ENCODE measurements around the gene ENG.
A peak's percentile ranks its signal among the peaks of the same experiment; 100 is the strongest.
"Not testable (repeated sequence)": the region's sequence is repeated elsewhere in the genome, so short reads cannot be mapped to it uniquely, and the experiment has no call there.

Gene ENG

DNA sequence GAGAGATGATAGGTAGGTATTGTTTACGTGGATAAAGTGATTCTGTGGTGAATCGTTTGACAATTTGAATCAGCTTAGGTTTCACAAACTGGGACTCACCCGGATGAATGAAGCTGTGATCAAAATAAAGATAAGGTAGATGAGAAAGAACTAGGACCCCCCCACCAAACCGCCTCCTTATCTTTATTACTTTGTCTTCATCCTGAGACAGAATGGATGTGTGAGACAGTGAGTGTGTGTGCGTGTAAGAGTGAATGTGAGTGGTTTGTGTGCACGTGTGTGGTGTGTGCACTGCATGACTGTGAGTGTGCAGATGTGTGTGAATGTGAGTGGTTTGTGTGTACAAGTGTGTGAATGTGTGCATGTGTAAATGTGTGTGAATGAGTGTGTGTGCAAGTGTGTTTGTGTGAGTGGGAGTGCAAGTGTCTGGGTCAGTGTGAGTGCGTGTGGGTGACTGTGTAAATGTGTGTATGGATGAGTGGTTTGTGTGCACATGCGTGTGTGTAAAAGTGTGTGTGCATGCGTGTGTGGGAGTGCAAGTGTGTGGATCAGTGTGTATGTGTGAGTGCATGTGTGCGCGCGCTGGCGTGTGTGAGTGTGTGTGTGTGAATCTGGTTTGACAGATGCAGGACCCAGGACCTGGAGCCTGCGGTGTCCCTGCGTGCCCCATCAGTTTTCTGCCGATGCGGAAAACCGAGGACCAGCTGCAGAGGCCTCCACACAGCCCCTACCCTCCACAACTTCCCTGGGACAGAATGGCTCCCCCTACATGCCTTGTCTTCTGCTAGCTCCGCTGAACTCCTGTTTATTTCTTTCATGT lies 11.4 kb upstream of the ENG start:
- DNase-seq = no peak
- ATAC-seq = peak; percentile 36

DNA sequence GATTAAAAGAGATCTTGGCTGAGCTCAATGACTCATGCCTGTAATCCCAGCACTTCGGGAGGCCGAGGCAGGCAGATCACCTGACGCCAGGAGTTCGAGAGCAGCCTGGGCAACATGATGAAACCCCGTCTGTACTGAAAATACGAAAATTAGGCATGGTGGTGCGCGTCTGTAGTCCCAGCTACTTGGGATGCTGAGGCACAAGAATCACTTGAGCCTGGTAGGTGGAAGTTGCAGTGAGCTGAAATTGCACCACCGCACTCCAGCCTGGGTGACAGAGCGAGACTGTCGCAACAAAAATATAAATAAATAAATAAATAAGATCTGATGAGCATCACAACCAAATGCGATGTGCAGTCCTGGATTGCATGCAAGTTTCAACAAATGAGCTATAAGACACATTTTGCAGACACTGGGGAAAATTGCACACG lies 8.7 kb upstream of the ENG start:
- no peak for ATAC-seq
- DNase-seq = no peak

DNA sequence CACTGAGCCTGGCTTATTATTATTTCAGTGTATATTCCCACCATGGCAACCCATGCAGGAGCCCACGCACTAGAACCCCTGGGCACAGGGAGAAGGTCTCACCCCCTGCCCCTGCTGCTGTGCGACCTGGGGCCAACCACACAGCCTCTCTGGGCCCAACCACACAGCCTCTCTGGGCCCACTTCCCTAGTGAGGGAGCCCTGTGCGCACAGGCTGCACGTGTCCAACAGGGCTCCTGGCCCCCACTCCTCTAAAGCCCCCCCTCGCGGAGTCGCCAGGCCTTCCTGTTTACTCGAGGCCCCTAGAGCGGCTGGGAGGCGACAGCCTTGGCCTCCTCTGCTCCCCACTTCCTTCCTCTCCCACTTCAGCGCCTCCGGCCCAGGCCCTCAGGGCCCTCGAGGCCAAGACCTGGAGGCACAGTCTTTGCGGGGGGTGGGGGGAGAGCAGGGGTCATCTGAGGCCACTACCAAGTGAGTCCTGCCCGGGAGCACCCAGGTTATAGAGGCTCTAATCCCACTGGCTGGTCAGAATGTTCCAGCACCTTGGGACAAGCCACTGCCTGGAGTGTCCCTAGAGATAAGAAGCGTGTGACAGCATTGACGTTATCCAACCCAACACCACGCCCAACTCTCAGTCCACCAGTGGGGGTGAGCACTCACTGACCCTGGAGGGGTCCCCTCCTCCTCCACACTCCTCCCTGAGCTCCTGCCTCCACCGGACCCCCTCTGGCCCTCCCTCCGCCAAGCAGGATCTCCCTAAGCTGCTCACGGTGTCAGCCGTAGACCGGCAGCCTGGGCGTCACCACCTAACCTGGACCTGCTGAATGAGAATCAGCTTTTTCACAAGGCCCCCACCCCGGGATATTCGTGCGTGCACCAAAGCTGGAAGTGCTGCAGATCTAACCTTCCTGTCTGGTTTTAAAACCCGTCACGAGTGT lies 7.9 kb upstream of the ENG start:
- peak; percentile 37 for ATAC-seq

DNA sequence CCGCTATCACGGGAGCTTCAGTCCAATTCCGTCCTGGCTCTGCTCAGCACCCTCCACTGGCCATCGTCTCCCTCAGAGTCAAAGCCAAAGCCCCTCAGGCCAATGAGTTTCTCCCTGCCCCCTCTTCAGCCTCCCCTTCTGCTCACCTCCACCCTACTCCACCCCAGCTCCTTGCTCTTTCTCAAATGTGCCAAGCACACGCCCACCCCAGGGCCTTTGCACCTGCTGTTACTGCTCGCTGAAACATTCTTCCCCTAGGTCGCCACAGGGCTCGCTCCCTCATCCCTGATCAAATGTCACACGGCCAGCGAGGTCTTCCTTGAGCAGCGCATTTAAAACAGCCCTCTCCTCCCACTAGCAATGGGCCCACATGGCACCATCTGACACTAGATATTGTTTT lies 6.3 kb upstream of the ENG start:
- ATAC-seq (no peak), DNase-seq (no peak)

More for the DNA sequence above, 7.9 kb upstream of the ENG start:
- DNase-seq = peak; percentile 47

DNA sequence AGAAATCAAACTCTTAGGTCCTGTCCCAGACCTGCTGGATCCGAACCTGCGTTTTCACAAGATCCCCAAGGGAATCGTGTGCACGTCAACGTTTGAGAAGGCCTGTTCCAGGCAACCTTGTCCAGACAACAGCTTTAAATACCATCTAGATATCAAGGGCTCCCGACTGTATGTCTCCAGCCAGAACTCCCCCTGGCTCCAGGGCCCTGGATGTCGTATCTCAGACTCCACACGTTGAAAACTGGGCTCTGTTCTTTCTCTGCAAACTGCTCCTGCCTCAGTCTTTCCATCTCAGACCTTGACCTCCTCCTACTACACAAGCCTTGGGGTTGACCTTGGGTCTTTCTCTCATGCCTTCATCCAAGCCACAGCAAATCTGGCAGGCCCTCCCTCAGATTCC lies 5.8 kb upstream of the ENG start:
- DNase-seq (no peak), ATAC-seq (no peak)

DNA sequence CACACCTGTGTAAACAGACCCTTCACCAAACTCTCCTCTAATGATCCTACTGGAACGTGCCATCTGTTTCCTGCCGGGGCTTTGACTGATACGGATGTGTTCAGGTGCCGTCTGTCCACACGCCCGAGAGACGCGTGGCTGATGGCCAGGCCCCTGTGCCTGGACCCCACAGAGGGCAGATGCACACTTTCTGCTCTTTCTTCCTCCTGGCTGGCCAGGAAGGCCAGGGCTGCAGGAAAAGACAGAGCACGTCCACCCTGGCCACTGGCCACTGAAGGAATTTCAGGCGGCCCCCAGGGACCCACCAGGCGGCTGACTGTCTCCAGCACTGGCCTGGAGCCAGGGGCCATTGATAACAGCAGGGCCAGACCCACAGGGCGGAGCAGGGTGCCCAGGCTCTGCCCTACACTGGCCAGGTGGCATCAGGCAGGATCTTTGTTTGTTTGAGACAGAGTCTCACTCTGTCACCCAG lies 3.6 kb upstream of the ENG start:
- ATAC-seq = no peak
- DNase-seq = no peak

DNA sequence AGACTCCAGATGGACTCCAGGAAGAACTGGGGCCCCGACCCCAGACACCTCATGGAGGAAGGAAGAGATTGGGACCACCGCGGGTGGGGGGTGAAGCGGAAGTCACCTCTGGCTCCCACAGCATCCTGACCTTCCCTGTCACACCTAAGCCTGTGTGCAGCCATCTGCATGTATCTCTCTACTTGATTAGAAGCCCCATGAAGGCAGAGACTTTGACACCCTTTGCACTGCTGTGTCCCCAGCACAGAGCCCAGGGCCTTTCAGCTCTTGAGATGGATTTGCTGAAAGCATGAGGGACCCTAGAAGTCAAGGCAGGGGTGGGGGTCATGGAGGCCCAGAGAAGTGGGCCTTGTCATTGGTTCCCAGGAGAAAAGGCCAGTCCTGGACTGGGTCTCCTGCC lies 2.8 kb upstream of the ENG start:
- ATAC-seq = no peak
- no peak for DNase-seq

DNA sequence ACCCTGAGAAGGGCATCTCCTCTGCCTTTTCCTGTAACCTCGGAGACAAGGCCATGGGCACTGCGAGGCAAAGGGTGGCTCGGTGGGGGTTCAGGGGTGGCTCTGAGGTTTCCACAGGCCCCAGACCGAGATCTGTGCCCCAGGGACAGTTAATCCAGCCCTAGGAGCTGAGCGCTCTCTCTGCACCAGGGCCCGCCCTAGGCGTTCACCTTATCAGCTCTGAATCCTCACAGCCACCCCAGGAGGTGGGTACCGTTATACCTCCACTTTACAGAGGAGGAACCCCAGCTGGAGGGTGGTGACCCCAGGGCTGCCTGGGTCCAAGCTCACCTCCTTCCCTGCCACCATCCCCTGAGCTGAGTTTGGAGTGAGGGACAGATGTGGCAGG lies 2.3 kb upstream of the ENG start:
- ATAC-seq (no peak), DNase-seq (no peak)

DNA sequence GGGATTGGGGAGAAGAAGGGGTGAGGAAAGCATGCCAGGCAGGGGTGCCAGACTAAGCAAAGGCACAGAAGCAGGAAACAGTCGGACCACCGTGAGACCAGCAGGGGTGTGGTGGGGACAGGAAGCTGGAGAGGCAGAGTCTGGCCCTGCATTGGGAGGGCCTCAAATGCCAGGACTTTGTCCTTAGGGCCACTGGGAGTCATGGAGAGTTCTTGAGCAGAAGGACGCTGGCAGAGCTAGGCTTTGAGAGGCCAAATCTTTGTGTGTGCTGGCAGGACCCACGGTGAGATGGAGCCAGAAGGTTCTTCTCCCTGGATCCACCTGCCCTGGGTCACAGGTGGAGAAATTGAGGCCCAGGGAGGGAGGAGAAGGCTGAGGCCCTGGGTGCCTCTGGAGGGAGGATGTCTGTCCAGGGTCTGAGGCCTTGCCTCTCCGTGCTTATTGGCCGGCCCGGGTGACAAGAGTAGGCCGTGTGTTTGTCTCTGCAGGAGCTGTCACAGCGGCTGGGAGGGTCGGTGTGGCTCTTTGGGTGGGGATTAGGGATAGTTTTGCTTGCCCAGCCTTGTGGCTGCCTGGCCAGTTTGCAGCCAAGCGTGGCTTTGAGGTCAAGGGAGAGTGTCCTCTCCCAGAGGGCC lies 1.8 kb upstream of the ENG start:
- ATAC-seq (no peak), DNase-seq (no peak)

DNA sequence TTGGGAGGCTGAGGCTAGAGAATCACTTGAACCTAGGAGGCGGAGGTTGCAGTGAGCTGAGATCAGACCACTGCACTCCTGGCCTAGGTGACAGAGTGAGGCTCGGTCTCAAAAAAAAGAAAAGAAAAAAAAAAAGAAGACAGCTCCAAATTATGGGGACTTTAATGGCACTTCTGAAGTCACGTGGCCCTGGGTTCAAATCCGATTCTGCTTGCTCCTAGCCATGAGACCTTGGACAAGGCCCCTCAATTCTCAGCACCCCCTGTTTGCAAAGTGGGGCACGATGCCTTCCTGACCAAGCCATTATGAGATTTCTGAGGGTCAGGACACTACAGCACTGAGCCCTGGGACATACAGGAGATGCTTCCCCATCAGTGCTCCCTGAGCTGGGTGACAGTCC lies 1.1 kb upstream of the ENG start:
- no peak for ATAC-seq
- DNase-seq = no peak

DNA sequence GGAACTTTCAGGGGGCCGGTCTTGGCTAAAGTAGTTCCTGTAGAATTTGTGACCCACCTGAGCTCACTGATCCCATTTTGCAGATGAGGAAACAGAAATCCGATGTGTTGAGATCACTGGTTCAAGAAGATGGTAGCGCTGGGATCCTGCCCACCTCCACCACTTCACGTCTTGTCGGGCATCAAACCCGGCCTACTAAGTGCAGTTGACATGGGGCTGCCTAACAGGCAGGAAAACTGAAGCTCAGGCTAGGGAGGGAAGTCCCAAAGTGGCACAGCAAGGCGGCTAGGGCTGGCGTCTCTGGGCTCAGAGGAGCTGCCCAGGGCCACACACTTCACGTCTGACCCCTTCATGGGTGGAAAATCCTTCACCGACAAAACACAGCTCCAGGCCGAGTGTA lies 502 bp upstream of the ENG start:
- ATAC-seq = no peak
- no peak for DNase-seq

DNA sequence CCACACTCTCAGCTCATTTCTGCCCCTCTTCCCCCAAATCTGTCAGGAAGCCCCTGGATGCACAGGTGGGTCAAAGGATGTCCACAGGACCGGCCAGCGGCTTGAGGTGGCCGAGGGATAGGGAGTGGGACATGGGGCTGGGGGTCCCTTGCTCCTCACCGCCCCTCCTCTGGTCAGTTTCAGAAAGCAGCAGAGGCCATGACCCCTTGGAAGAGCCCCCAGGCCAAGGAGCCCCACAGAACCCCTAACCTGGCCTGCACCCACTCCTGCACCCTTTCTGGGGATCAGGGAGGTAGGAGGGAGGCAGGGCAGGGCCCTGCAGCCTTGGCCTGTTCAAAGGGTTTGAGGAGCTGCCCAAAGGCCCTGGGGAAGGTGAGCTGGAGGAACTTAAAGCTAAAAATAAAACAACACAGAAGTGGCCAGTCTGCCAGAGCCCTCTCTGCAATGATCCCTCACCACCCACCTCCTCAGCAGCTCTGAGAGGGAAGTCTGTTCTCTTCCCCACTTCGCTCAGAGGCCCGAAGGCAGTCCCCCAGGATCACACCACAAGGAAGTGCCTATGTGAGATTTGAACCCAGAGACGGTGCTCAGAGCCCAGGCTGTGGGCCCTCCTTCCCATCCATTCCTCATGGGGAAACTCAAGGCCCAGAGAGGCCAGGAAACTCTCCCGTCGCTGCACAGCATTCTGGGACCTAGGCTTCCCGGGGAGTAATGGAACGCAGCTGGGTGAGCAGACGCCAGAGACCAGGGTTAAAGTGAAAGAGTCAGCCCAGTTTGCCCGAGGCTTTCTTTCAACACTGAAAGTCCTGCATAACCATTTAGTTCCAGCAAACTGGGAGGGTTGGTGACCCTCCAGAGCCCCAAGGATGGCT lies 910 bp downstream of the ENG start:
- DNase-seq = peak; percentile 24
- peak; percentile 17 for ATAC-seq

DNA sequence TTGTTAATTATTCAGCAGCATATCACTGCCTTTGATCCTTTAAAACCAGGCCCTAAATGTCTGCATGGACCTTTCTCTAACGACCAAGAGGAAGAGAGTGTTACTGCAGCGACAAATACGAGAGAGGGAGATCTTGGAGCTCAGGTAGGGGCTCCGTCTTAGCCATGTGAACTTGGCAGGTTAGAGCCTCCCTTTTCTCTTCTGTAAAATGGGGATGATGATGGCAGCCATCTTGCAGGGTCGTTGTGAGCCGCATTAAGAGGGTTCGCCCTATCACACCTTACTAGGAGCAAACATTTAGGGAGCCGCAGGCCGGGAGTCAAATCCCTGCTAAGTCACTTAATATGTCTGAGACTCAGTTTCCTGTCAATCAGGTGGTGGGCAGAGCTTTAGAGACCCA lies 1.6 kb downstream of the ENG start:
- no peak for DNase-seq
- ATAC-seq = no peak

DNA sequence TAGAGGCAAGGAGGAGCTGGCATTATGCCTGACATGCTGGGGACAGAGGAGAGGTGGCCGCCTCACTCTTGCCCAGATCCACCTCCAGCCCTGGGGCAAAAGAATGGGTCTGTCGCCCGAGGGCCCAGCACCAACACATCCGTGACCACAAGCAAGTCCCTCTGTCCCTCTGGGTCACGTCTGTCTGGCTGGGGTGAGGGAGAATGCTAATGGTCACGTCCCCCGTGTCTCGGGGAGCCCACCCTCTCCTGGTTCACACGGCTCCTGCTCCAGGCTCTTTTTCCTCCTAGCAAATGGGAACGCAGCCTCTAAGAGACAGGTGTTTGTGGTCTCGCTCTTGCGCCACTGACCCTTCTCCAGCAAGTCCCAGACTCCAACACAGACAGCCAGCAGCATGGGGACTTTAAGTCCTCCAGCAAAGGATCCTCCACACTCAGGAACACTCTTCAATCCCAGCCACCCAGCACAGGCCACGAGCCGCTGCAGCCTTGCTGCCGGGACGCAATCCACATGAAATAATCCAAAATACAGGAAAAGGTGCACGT lies 4.1 kb downstream of the ENG start:
- no peak for DNase-seq
- no peak for ATAC-seq

DNA sequence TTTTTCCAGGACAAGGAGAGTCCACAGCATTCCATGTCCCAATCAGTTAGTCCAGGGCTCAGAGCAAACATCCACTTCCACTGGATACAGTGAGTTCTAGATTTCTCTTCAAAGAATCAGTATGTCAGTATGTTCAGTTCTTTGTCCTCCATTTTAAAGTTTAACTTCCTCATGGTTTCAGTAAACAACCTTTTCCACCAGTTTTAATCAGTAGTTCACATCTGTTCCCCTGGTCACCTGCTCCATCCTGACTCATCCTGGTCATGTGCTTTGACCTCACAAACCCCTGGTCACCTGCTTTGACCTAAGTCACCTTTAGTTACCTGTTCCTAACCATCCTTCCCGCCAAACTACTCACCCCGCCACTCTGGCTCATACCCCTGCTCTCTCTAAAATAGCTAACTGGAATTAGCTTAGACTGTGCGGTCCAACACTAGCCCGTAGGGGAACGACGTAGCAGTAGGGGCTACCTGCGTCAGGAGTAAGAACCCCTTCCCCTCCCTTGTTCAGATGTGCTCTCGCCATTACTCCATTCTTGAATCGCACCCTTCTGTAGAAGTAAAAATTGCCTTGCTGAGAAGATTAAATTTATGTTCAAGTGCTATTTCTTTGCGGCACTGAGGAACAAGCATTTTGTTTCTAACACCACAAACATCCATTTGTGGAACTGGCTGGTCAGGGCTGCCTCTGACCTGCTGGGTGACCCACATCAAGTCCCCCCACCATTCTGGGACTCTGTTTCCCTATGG lies 5.5 kb downstream of the ENG start:
- ATAC-seq (no peak), DNase-seq (no peak)

DNA sequence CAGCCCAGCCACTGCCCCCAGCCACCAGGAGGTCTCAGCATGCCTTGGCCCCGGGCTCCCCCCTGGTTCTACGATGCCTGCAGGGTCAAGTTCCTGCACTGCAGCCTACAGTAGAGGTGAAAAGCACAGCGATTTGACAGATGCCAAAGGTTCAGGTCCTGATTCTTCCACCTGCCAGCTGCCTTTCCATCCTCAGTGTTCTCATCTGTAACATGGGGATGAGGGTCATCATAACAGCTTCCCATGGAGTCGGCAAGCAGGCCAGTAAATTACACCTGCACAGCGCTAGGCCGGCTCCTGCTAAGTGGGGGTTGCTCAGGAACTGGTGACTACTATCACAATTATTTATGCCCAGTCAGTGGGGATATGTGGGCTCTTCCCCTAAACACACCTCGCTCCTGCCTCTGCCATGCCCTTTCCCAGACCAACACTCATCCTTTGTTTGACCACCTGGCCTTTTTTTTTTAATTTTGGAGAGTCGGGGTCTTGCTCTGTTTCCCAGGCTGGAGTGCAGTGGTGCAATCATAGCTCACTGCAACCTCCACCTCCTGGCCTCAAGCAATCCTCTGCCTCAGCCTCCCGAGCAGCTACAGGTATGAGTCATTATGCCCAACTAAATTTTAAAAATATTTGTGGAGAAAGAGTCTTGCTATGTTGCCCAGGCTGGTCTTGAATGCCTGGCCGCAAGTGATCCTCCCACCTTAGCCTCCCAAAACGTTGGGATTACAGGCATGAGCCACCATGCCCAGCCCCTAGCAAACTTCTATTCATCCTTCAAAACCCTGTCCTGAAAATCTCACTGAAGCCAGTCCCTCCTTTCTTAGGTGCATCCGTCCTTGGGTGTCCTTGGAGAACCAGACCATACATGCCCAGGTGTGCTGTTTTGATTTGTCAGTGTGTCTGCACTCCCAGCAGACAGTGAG lies 6.4 kb downstream of the ENG start:
- no peak for DNase-seq
- no peak for ATAC-seq

DNA sequence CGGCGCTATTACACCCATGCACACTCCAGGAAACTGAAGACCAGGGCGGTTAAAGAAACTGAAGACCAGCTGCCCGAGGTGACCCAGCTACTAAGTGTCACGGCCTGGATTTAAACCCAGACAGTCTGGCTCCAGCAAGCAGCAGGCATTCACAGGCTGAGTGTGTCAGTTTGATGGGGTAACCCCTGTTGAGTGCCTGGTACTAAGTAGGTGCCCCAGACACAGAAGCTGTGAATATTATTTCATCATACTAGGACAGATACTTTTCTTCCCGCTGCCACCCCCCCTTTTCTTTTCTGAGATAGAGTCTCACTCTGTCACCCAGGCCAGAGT lies 7.3 kb downstream of the ENG start:
- no peak for ATAC-seq
- DNase-seq = no peak

DNA sequence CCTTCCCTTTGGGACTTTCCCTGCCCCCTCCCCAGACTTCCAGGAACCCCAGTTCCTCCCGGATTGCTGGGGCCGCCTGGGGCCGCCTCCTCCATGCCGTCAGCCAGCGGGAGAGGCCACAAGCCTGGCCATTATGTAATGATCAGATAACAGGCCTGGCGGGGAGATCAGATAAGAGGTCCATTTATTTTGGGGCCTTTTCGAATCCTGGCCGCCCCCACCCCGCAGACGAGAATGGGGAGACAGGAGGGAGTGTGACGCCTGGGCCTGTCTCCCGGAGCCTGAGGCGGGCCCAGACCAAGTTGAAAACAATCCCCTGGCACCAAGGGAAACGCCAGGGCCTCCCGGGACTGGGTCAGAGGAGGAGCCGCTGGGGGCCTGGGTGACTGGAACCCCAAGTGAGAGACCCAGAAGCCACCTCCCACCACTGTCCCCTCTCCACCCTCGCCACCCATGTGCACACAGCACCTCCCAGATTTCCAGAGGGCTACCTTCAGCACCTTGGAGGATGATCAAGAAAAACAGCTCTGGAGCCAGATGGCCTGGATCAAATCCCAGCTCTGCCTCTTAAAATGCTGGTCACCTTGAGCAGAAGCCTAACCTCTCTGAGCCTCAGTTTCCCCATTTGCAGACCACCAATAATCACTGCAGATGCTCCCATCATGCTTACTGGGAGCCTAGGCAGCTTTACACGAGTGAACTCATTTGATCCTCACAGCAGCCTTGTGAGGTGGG lies 7.8 kb downstream of the ENG start:
- ATAC-seq (no peak), DNase-seq (no peak)

DNA sequence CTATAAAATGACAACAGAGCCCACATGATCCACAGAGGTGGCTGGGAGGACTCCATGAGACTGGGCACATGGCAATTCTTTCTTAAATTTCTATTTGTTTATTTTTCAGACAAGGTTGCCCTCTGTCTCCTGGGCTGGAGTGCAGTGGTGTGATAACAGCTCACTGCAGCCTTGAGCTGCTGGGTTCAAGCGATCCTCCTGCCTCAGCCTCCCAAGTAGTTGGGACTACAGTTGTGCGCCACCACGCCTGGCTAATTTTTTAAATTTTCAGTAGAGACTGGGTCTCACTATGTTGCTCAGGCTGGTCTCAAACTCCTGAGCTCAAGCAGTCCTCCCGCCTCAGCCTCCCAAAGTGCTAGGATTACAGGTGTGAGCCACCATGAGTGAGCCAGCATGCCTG lies 8.8 kb downstream of the ENG start:
- not testable (repeated sequence) for ATAC-seq, DNase-seq
